ENCODE measurements around the gene TRIM63.

GRCh38 chr1:26066160-26066559 lies 1.3 kb downstream of the TRIM63 start:
- no peak for TF ChIP-seq ZNF232 (CRISPR knock-in tag; IDR thresholded peaks at IDR 0.05)
- no peak for TF ChIP-seq CBFB (CRISPR knock-in tag; IDR thresholded peaks at IDR 0.05; ENCODE audit: low read depth)
- no peak for TF ChIP-seq CTCF (IDR thresholded peaks at IDR 0.05)
- no peak for TF ChIP-seq GTF2I (CRISPR knock-in tag; conservative IDR thresholded peaks at IDR 0.05)
- TF ChIP-seq ZNF532 (CRISPR knock-in tag; IDR thresholded peaks at IDR 0.05; ENCODE audit: borderline replicate concordance): no peak
- TF ChIP-seq ATF3 (CRISPR knock-in tag; conservative IDR thresholded peaks at IDR 0.05): no peak
- TF ChIP-seq CREM (CRISPR knock-in tag; IDR thresholded peaks at IDR 0.05): no peak
